NCI-H1105 treated with DMSO at 0.1 percent for 48 hours (cell line): Measurements from ENCODE around the gene ID2.

Source experiments
- DNase-seq: peaks from one replicate; lab custom pipeline; 2025; lab: John Stamatoyannopoulos, UW

The ID2 gene

GRCh38 chr2:8648441-8649213 lies 33.2 kb upstream of the ID2 start:
- no peak for DNase-seq

GRCh38 chr2:8649718-8650117 lies 32.1 kb upstream of the ID2 start:
- no peak for DNase-seq

GRCh38 chr2:8650256-8650655 lies 31.6 kb upstream of the ID2 start:
- DNase-seq = no peak

- no peak for DNase-seq
These were observed 29.0 kb upstream of the ID2 start for GRCh38 chr2:8652774-8653426.

- DNase-seq = no peak
These were observed 28.4 kb upstream of the ID2 start for GRCh38 chr2:8653485-8653884.

- DNase-seq = no peak
These were observed 27.8 kb upstream of the ID2 start for GRCh38 chr2:8654041-8654440.

GRCh38 chr2:8654483-8654882 lies 27.4 kb upstream of the ID2 start:
- no peak for DNase-seq

GRCh38 chr2:8656160-8656641 lies 25.7 kb upstream of the ID2 start:
- DNase-seq = no peak

GRCh38 chr2:8656811-8657210 lies 25.0 kb upstream of the ID2 start:
- no peak for DNase-seq

GRCh38 chr2:8657423-8658062 lies 24.3 kb upstream of the ID2 start:
- no peak for DNase-seq

- DNase-seq = no peak
These were observed 23.6 kb upstream of the ID2 start for GRCh38 chr2:8658064-8658862.

GRCh38 chr2:8659092-8659734 lies 22.6 kb upstream of the ID2 start:
- no peak for DNase-seq

GRCh38 chr2:8659735-8660492 lies 21.9 kb upstream of the ID2 start:
- no peak for DNase-seq

GRCh38 chr2:8661235-8661634 lies 20.6 kb upstream of the ID2 start:
- no peak for DNase-seq

- DNase-seq = no peak
These were observed 20.1 kb upstream of the ID2 start for GRCh38 chr2:8661736-8662135.

- DNase-seq = no peak
These were observed 19.5 kb upstream of the ID2 start for GRCh38 chr2:8662239-8662879.

GRCh38 chr2:8663997-8664396 lies 17.9 kb upstream of the ID2 start:
- no peak for DNase-seq

- DNase-seq = no peak
These were observed 15.3 kb upstream of the ID2 start for GRCh38 chr2:8666581-8666980.

- no peak for DNase-seq
These were observed 13.9 kb upstream of the ID2 start for GRCh38 chr2:8667896-8668512.
